ENCODE results near the gene SEMA3C.
A peak's percentile ranks its signal among the peaks of the same experiment; 100 is the strongest.

The SEMA3C gene

DNA sequence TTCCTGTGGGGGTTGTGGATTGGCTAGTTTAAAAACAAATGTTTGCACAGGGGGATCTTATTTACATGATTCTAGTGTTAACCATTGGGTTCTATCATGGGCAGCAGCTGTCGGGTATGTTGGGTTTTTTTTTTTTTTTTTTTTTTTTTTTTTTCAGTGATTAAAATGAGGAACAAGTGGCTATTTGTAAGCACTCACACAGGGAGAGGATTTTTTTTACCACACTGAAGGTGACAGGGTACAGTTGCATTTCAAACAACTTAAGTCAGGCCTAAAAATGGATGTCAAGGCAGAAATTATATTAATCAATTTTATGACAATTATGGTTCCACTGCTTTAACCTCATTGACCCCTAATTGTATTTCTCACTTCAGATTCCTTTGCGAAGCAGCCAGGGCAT is 187.6 kb downstream of the SEMA3C start:
- no peak for DNase-seq

DNA sequence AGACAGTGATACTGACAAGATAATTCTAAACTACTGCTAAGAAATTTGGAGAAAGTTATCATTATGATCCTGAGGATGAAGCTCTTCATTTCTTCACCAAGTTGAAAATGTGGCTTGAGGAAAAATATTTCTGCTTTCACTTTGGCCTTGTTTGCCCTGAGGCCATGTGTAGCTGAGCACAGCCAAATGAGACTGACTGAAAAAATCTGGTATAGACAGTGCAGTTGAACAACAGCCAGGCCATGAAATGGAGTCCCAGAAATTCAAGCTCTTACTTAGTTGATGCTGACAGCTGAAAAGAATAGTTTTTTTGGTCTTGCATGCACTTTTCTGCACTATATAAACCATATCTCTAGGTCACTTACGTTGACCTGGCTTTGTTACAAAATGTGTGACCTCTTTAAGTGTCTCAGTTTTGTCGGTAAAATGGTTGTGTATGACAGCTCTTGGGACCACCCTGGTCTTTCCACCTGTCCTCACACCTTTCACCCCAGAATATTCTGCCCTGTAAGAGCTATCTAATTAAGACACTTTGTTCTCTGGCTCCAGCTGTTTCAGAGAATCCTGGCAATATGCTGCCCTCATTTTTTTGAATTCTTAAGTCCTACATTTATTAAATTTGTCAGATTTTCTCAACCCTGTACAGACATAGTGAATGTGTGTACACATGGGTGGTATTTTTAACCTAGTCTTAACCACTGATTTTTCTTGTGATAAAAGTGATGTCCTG is 189.1 kb downstream of the SEMA3C start:
- DNase-seq = no peak

DNA sequence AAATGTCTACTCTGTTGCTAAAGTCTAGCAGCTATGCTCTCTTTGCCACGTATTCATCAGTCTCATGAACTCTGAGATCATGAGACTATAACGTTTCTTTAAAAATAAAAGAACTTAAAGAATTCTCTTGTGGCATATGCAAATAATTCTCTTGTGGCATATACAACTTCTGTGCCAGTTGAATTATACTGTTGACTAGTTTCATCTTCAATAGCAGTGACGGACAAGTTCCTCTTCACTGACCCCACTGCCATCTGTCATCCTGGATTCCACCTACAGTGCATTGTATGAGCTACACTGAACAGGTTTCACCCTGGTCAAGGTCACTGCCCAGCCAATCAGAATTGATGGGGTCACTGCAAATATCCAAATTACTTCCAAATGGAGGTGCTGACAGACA is 192.2 kb downstream of the SEMA3C start:
- DNase-seq = no peak

DNA sequence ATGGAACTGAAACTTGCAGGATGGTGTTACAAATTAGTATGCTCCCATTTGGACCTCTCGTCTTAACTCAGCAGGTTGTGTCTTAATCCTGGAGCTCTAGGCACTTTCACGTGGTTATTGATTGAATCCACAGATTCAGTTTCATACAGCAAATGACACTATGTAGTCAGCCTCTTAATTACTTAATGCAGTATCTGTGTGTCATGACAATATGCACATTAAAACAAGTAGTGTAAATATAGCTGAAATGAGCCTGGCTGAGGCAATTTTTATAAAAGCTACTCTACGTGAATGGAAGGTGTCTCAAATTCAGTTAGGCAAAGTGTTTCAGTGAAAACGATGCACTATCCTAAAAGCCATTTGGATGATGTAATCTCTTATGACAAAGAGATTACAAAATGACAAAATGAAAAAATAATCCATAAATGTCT is 193.7 kb downstream of the SEMA3C start:
- DNase-seq = peak; percentile 82

- DNase-seq = peak; percentile 45
Observed at GRCh38 chr7:80724249-80724871, 194.5 kb downstream of the SEMA3C start.

GRCh38 chr7:80722616-80723195 is 196.1 kb downstream of the SEMA3C start:
- no peak for DNase-seq

DNA sequence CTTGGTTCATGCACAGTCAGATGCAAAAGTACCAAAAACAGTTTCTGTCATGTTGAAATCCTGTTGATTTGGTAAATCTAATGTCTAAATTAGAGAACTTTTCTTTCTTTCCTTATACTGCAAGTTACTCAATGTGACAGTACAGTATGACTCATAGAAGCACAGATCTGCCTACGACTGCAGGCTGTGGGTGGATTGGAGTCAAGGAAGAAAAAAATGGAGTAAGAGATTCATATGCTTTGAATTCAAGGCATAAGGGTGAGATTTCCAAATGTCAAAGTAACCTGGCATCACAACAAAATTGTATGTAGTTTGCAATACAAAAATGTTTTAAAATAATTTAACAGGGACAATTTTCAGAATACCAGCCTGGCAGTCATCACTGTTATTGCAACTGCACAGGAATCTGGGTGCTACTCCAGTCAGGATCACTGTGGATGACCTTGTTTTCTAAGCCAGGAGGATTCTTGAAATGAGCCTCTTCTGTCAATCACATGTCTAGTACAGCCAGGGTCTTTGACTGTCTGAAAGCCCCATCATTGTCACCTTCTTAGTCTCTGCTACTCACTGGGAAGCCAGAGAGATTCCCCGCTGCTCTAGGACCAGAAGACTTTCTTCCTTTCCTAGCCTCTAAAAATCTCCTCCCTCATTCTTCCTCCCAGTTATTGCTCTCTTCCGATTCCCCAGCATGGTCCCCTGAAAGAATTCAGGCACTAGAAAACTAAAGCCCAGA is 196.8 kb downstream of the SEMA3C start:
- no peak for DNase-seq

DNA sequence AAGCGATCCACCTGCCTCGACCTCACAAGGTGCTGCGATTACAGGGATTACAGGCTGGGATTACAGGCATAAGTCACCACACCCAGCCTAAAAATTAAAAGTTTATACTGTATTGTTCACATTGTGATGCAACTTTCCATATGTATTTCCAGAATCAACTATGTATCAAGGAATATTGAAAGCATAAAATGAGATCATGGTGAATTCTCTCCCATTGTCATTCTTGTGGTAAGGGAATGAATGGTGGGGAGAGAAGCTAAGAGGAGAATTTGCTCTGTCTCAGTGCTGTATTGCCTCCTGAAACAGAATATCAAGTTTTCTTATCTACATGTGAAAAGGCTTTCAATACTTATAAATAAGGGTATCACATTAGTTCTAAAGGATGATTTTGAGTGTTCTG is 198.7 kb downstream of the SEMA3C start:
- no peak for DNase-seq

DNA sequence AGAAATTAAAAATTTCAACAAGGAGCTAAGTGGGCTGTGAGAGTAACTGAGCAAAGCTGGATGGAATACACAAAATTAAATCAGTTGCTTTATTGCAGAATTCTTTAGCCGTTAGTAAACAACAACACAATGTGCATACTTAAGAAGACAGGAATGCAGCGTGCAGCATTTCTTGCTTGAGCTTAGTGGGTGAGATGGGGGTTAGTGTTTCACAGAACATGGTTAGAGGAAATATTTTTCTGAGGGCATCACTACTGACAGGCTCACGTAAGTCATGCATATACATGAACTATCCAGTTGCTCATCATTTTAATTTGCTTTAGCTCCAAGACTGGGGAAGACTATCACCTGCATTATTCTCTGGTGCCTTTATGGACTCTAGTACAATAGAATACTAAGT is 199.6 kb downstream of the SEMA3C start:
- no peak for DNase-seq

GRCh38 chr7:80711531-80711930 is 207.3 kb downstream of the SEMA3C start:
- no peak for DNase-seq

GRCh38 chr7:80708123-80708522 is 210.7 kb downstream of the SEMA3C start:
- DNase-seq = no peak

GRCh38 chr7:80707318-80707717 is 211.5 kb downstream of the SEMA3C start:
- DNase-seq = no peak

GRCh38 chr7:80705130-80705781 is 213.6 kb downstream of the SEMA3C start:
- no peak for DNase-seq

DNA sequence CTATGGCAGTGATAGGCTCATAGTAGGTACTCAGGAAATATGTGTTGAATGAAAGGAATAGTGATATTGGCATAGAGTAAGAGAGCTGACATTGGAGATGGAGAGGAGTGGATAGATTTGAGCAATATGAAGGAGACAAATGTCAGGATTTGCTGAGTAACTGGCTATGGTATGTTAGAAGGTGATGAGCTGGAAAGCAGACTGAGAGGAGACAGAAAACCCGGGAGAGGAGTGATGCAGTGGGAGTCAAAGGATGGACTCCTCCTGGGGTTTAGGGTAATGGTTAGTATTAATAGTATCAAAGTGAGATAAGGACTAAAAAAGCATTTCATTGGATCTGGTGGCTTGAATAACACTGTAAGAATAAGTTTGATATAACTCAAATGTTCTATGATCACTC is 215.6 kb downstream of the SEMA3C start:
- DNase-seq = no peak

GRCh38 chr7:80699721-80700256 is 219.1 kb downstream of the SEMA3C start:
- no peak for DNase-seq

GRCh38 chr7:80699045-80699638 is 219.7 kb downstream of the SEMA3C start:
- no peak for DNase-seq
